ENCODE data around the gene CD46.

DNA sequence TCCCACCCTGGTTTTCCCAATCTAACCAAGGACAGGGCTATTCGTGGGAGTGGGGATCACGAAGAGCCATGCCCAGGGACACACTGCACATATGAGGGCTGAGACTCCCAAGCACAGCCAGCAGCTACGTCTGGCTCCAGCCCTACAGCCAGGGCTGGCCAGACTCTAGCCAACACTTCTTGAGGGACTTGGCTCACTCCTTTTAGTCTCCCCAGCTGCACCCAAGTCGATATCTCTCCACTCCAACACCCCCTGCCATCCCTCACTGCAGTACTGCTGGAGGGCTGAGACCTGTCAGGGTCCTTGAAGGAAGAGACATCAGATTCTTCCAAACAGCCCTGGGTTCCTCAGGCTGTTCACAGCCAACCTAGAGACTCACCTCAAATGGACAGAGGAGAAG lies 62.6 kb downstream of the CD46 start:
- TF ChIP-seq, protein P1, sequence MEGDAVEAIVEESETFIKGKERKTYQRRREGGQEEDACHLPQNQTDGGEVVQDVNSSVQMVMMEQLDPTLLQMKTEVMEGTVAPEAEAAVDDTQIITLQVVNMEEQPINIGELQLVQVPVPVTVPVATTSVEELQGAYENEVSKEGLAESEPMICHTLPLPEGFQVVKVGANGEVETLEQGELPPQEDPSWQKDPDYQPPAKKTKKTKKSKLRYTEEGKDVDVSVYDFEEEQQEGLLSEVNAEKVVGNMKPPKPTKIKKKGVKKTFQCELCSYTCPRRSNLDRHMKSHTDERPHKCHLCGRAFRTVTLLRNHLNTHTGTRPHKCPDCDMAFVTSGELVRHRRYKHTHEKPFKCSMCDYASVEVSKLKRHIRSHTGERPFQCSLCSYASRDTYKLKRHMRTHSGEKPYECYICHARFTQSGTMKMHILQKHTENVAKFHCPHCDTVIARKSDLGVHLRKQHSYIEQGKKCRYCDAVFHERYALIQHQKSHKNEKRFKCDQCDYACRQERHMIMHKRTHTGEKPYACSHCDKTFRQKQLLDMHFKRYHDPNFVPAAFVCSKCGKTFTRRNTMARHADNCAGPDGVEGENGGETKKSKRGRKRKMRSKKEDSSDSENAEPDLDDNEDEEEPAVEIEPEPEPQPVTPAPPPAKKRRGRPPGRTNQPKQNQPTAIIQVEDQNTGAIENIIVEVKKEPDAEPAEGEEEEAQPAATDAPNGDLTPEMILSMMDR (IDR thresholded peaks at IDR 0.05), result no peak
- TF ChIP-seq EZH2 (IDR thresholded peaks at IDR 0.05; ENCODE audit: borderline replicate concordance, insufficient read depth, low read depth, low read length, poor library complexity, severe bottlenecking), result no peak
